GM18508 (cell line): ENCODE results near the gene LIMS2.

ENCODE experiments used
- ATAC-seq: cut with Tn5 transposase; IDR thresholded peaks from one replicate; pipeline ENCODE4 v1.9.1; 2021; ENCODE audit warnings: moderate number of reproducible peaks; ENCODE audit not compliant: insufficient read depth, unreplicated experiment

LIMS2 gene

DNA sequence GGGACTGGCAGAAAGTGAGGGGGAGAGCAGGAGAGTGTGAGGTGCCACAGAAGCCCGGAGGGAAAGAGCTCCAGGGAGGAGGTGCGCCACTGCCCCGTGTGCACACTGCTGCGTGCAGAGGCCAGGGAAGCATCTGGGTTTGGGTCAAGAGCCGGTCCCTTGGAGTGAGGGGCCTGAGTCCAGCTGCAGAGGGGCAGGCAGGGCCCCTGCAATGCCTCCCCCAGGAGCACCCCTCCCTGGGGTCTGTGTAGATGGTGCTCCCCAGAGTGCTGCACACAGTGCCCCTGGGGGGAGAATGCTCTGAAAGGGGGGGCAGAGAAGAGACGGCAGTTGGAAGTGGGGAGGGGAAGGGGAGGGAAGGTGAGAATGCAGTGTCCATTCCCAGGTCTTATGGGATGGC lies 3.7 kb upstream of the LIMS2 start:
- no peak for ATAC-seq

GRCh38 chr2:127678531-127678930 lies 3.2 kb upstream of the LIMS2 start:
- no peak for ATAC-seq

DNA sequence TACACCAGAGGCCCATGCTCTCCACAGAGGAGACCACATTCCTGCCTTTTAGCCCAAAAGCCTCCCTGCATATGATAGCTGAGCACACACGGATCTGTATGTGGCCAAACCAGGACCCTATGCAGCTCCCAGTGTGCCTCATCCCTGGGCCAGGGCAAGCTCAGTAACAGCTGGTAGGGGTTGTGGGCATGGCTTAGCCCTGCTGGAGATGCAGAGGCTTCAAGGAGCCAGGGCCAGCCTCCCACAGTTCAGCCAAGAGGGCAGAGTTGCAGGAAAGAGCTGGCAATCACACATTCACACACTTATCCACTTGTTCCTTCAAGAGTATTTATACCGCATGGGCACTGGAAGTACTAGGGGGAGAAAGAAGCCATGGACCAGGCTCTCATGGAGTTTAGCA lies 1.6 kb upstream of the LIMS2 start:
- no peak for ATAC-seq

DNA sequence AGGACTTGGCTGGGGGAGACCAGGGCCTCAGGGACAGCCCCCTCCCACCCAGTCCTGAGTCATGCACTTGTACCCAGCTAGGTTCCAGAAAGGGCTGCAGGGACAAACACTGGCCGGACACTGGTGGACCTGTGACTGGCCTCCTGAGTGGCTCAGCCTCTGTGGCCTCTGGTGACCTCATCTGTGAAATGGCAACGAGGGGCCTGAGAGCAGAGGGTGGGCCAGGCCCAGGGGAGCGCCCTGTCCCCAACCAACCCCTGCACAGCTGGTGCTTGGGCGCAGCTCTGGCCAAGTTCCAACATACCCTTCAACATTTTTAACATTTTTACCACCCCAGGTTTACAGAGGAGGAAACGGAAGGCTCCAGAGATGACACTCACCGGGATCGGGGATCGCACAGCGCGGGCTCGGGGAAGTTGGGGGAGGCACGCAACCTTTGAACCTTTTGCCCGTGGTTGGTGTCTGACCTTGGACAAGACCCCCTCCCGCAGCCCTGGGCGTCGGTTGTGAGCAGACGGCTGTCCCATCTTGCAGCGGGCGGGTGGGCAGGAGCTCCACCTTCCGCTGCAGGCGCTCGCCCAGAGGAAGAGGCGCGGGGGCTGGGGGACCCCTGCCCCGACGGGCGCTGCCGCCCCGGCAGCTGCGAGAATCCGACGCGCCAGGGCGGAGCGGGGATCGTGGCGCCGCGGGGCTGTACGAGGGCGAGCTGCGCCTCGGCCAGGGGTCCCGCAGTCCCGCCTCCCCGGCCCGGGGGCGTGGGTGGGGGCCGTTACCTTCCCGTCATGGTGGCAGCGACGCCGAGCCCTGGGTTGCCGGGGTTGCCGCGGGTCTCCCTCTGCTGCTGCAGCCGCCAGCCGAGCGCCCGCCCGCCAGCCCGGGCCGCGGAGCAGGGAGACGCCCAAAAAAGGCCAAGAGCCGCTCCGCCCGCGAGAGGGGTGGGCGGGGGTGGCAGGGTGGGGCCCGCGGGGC lies 805 bp downstream of the LIMS2 start:
- ATAC-seq, result no peak

DNA sequence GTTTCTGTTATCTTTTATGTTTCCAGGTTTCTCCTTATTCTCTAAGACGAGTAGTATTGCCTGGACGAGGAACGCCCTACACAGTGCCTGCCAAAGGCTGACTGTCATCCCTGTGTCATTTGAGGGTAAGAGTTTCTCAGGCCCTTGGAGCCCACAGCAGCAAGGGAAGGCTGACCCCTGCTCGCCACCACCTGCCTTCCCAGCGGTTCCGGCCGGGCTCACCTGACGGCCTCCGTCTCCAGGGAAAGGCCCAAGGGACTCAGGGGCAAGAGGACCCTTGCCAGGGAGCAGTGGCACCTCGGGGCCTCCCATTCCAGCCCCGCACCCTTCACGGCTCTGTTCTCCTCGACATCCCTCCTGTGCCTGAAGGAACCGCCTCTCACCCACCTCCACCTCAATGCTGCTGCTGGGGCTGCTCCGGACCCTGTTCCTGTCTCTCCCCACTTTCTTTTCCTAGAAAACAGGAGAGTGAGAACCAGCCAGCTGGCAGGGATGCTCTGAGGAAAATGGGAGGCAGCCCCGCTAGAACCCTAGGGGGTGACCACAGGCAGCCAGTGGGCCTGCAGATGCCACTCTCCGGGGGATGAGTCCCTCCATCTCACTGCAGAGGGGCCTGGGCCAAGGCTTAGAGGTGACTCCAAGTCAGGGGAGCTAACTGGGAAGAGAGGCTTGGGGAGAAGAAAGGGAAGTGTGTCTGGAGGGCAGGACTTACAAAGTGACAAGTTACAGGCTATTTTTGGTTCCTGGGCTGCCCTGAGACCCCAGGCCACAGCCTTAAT lies 1.9 kb downstream of the LIMS2 start:
- ATAC-seq, result no peak

DNA sequence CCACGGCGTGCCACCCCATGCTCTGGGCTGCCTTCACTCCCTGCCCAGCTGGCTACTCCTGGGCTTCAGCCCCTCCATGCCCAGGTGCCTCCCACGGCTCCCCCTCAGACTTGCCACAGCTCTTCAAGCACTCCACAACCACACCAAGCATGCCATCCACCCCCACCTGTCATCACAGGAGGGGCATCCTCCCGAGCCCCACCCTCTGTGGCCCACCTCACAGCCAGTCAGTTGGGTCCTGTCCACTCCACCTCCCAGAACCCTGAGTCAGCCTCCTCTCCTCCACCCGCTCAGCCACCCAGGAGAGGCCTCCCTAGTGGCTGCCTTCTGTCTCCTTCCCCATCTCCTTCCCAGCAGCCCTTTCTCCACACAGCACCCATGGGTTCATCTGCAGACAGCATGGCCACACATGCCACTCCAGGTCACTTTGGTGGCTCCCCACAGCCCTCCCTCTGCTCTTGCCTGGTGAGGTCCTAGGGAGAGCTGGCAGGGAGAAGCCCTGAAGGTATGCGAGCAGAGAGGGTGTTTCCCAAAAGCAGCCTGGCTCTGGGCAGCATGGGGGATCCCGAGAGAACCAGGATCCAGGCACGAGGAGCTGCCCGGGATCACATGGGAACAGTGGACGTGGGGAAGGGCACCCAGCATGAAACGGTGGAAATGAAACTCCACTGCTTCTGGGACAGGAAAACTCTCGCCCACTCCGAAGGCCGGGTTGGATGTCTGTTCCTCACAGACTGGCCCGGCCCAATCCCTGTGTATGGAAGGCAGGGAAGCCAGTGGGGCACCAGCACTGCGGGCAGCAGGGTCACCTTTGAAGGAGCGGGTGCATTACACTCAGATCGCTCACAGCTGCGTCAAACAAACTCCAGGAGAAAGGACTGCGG lies 2.7 kb downstream of the LIMS2 start:
- ATAC-seq, result no peak

- ATAC-seq, result no peak
These were observed 3.6 kb downstream of the LIMS2 start for GRCh38 chr2:127671557-127672302.

DNA sequence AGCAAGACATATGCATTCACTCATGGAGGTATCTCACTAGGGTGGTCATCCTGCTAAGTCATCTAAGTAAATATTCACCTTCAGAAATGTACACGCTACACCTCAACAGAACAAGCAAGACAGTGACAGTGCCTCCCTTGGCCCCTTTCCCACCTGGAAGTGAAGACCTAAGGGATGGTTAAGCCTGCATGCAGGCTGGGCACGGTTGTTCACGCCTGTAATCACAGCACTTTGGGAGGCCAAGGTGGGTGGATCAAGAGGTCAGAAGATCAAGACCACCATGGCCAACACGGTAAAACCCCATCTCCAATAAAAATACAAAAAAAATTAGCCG lies 4.4 kb downstream of the LIMS2 start:
- ATAC-seq, result no peak

GRCh38 chr2:127670055-127670956 lies 5.0 kb downstream of the LIMS2 start:
- ATAC-seq, result no peak

GRCh38 chr2:127669056-127669455 lies 6.3 kb downstream of the LIMS2 start:
- ATAC-seq, result no peak

- no peak for ATAC-seq
These were observed 9.9 kb downstream of the LIMS2 start for GRCh38 chr2:127665267-127665893.

DNA sequence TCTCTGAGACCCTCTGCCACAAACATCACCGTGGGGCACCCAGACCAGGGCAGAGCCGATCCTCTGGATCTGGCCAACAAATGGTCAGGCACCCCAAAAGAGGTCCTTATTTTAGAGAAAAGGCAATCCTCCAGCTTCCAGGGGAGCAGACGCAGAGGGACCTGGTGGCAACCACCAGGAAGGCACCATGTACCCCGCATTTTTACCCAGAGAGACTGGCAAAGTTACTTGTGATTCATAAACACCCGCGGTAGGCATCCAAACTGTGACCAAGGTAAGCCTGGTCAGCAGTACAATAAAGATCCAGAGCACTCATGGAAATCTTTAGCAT lies 10.5 kb downstream of the LIMS2 start:
- ATAC-seq, result no peak

GRCh38 chr2:127664065-127664894 lies 11.1 kb downstream of the LIMS2 start:
- ATAC-seq, result no peak

- no peak for ATAC-seq
These were observed 11.7 kb downstream of the LIMS2 start for GRCh38 chr2:127663566-127664064.

DNA sequence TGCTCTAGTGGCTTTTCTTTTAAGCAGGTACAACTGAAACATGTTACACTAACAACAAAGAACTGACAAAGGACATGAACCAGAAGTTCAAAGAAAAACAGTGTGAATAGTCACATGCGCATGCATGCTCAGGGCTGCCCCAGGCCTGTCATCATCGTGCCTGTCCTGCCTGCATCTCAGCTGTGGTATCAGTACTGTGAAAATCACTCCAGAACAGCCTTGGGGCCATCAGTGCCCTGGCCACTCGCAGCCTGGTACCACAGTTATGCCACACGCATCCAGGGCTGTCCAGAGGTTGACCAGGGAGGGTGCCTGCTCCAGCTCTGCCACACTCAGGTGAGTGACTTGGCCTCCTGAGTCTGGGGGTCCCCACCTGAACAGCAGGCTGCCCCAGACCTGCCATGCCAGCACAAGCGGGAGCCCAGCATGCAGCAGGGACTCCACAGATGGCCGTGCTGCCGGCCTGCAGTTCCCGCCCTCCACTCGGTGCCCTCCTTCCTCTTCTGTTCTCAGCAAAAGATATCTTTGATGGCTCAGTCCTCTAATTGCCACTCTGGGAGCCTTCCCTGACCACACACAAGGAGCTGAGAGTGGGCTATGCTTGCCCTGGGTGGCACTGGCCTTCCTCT lies 12.3 kb downstream of the LIMS2 start:
- ATAC-seq, result no peak

- ATAC-seq, result no peak
These were observed 13.3 kb downstream of the LIMS2 start for GRCh38 chr2:127661949-127662510.
